HG03520 (cell line): ENCODE measurements around the gene VAC14.

Source experiments
- ATAC-seq: cut with Tn5 transposase; IDR thresholded peaks from one replicate; pipeline ENCODE4 v1.9.1; 2021; ENCODE audit warnings: mild to moderate bottlenecking, moderate library complexity; ENCODE audit not compliant: unreplicated experiment

The VAC14 gene

DNA sequence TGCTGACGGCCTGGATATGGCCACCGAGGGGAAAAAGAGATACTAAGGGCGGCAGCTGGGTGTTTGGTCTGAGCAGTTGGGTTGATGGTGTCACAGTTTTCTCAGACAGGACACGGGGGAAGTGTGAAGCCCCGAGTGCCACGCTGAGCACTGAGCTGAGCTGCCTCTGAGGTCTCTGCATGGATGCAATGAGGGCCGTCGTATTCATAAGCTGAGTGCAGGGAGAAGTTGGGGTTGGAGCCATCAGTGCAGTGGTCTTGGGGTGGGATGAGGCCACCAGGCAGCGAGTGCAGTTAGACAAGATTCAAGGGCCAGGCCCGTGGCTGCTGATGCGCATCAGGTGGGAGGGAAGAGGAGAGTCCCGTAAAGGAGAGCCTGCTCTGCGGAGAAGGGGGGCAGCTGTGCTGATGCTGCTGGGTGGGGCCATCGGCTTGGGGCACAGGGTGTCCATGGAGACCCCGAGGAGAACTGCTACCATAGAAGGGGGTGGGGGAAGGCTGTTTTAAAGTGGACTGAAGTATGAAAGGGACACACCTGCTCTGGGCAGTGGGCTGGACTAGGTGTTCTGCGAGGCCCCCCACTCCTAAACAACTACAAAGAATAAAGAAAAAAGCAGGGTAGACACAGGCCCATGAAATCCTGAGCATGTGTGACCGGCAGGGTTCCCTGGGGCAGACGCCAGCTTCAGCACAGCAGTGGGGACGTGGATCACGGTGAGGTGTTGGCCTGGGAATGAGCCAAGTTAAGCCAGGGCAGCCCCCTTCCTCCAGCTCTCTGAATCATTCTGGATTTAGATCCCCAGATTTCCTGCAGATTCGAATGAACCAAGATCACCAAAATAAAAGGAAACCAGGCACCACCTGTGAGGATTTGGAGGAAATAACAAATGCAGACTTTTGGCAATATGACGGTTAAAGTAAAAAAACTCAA is 134.9 kb downstream of the VAC14 start:
- no peak for ATAC-seq

- no peak for ATAC-seq
These were observed 135.8 kb downstream of the VAC14 start for GRCh38 chr16:70665113-70665694.

- ATAC-seq: no peak
These were observed 136.4 kb downstream of the VAC14 start for GRCh38 chr16:70664325-70665112.

DNA sequence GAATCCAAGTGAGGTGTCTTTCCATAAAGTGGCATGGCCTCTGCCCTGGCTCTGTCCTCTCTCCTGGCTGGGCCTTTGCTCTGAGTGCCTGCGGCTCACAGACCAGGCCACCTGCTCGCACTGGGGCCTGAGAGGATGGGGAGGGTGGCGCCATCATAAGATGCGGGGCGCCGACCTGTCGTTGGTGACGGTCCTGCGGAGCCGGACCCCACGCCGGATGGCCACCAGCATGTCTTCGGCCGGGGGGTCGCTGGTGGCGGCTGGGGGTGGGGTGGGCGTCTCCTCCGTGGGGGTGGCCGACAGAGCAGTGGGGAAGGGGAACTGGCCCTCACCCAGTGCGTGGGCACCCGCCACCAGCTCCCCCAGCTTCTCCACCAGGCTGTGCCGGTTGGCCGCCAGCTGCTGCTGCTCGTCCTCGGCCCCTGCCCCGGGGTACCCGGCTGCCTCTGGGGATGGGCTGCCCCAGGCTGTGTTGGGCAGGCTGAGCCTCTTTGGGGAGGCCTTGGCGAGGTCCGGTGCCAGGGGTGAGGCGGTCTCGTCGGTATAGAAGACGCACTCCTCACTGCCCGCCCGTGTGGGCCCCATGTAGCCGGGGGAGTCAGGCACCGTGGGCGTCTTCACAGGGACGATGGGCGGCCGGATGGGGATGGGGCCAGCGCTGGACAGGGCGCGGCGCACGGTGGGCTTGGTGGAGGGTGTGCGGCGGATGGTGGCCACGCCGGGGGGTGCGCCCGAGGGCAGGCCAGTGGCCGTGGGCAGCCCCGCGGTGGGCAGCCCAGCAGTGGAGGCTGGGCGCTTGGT is 137.2 kb downstream of the VAC14 start:
- ATAC-seq: no peak

DNA sequence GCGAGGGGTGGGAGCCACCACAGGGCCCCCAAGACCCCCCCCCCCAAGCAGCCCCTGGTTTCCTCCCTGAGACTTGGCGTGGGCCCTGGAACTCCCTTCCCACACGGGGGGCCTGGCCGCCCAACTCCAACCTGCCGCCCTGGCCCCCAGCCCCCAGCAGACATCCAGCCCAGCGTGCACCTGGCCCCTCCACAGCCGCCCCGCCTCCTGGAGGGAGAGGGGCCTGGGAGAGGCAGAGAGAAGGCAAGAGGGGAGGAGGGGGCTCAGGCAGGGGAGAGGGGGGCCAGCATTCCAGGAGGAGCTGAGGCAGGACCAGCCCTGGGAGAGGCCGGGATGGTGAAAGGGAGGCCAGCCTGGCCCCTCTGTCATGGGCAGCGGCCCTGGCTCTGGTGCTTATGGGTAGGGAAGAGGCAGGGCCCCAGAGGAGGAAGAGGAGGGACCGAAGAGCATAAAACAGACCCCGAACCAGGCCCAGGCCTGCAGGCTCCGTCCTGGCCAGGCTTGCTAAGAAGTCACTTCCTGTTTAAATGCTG is 137.9 kb downstream of the VAC14 start:
- ATAC-seq: no peak

DNA sequence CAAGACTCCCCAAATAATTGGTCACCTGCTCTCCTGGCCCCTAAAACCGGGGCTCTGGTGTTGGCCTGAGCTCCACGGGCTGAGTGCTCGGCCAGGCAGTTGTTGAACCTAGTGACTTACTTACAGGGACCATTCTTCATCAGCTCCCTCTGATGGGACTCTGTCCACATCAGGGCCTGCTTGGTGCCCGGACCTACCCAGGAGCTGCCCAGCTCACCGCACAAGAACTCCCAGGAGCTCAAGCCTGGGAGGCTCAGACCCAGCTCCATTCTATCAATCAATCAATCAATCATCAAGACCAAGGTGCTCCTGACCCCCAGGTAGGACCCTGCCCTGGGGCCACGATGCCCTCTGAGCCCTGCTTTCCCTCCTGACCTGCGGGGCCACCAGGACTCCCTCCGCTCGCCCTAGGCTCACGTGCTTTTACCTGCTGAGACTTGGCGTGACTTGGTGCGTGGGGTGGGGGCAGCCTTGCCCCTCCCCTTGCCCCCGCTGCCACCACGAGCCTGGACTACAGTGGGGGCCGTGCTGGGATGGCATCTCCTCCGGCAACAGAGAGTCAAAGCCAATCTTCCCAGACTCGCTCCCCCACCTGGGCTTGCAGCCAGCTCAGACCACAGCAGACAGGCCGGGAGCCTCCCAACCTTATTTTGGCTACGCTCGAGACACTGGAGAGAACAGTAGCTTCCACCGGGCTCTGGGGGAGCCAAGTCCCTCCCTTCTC is 138.9 kb downstream of the VAC14 start:
- no peak for ATAC-seq

- ATAC-seq: no peak
These were observed 139.4 kb downstream of the VAC14 start for GRCh38 chr16:70661534-70661917.

GRCh38 chr16:70660672-70661350 is 140.1 kb downstream of the VAC14 start:
- no peak for ATAC-seq

DNA sequence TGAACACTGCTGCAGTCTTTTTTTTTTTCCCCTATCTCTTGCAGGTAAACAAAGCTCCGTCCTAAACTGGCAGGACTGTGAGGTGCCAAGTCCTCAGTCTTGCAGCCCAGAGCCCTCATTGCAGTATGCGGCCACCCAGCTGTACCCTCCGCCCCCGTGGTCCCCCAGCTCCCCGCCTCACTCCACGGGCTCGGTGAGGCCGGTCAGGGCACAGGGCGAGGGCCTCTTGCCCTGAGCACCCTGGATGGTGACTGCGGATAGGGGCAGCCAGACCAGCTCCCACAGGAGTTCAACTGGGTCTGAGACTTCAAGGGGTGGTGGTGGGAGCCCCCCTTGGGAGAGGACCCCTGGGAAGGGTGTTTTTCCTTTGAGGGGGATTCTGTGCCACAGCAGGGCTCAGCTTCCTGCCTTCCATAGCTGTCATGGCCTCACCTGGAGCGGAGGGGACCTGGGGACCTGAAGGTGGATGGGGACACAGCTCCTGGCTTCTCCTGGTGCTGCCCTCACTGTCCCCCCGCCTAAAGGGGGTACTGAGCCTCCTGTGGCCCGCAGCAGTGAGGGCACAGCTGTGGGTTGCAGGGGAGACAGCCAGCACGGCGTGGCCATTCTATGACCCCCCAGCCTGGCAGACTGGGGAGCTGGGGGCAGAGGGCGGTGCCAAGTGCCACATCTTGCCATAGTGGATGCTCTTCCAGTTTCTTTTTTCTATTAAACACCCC is 140.8 kb downstream of the VAC14 start:
- no peak for ATAC-seq

DNA sequence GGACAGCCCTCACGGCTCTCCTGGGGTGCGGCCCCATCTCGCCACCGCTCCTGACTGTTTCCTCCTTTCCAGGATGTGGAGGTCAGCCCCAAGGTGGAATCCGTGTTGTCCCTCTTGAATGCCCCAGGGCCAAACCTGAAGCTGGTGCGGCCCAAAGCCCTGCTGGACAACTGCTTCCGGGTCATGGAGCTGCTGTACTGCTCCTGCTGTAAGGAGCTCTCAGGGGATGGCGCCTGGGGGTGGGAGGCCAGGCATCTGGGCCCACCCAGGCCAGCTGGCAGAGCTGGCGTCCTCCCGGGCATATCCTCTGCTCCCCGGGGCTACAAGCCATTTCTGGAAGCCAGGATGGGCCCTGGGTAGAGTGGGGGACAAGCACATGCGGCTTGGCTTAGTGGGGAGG is 141.4 kb downstream of the VAC14 start:
- ATAC-seq: no peak

DNA sequence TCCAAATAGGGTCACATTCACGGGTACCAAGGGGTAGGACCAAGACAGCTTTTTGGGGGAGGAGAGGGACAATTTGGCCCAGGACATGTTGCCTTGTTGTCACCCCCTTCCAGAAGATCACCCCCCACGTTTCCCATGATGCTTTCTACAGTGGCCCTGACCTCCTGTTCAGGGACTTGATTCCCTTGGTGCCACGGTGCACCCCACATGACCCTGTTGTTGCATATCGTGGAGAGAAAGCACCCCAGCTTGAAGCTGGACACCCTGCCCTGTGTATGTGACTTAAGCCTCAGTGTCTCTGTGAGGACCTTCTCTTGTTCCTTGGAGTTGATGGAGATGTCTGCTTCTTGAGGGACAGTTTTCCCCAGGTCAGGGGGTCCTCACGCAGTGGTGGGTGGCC is 142.0 kb downstream of the VAC14 start:
- no peak for ATAC-seq

- ATAC-seq: no peak
These were observed 143.0 kb downstream of the VAC14 start for GRCh38 chr16:70657956-70658355.

GRCh38 chr16:70656712-70657263 is 144.2 kb downstream of the VAC14 start:
- ATAC-seq: no peak

GRCh38 chr16:70656065-70656711 is 144.8 kb downstream of the VAC14 start:
- ATAC-seq: no peak

DNA sequence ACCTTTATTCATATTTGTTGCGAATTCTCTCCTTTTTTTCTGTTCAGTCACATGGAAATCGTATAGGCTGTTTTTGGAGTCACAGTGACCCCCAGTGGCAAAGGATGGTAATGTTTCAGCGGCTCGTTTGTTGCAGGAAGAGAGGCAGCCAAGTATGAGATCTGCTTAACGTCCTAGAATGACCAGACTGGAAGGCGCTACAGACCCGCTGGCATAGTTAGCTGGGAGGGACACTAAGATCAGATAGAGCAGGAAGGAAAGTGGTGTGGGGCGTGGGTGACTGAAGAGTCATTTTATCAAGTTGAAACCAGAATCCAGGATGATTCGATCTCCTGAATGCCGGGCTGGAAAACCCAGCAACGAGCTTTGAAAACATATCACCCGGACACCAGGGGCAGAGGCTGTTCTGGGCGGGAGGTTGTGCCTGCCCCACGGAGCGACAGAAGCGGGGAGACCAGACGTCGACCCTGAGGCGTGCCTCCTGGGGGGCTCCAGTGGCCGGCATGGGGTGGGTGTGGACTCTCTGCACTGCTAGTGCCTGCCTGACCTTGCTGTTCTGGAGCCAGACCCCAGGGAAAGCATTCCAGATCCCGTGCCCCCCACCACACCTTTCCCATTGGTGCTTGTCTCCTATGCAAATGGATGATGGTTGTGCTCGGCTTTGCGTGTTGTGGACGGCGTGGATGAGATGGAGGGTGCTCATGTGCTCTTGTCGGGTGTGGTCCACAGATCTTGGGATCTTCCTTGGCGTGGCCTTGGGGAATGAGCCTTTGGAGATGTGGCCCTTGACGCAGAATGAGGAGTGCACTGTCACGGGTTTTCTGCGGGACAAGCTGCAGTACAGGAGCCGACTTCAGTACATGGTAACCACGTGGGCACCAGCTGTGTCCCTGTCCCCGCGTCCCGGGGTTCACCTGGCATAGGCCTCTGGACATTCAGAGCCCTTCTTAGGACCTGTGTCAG is 146.9 kb downstream of the VAC14 start:
- ATAC-seq: no peak

DNA sequence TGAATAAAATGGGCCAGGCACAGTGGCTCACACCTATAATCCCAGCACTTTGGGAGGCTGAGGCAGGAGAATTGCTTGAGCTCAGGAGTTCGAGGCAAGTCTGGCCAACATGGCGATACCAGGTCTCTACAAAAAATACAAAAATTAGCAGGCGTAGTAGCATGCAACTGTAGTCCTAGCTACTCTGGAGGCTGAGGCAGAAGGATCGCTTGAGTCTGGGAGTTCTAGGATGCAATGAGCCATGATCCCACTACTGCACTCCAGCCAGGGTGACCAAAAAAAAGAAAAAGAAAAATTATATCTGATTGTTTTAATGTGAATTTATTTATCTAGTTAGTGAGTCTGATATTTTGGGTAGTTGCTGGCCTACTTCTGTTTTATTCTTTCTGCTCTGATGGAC is 147.6 kb downstream of the VAC14 start:
- no peak for ATAC-seq

DNA sequence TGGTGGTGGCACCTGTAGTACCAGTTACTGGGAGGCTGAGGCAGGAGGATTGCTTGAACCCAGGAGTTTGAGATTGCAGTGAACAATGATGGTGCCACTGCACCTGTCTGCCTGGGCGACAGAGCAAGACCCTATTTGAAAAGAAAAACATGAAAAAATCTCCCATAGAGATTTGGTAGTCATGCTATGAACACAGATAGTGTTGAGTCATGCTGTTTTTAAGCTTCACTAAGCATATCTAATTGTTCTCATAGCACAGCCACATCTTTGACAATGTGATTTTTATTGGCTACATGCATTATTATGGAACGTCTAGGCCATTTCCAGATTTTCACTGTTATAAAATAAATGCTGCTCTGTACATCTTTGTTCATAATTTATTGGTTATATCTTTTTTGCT is 148.6 kb downstream of the VAC14 start:
- no peak for ATAC-seq
